Endothelial cell of umbilical vein (primary cell): ENCODE data around the gene HRH3. TPM values are rescaled to one million over a fixed set of nuclear protein-coding genes. Genes with fewer than 3 reads are reported as not detected.

Source experiments
- BruUV-seq: library from RNA; stranded (reverse); fragments of 400-500 nt; replicated peaks from 2 replicates; lab custom pipeline; 2021; lab: Mats Ljungman, UMichigan
- CTCF ChIA-PET: fragments of 300-600, 350-600 bp; sonication (Branson Sonifier 250); formaldehyde crosslinking; loops from one replicate; lab custom pipeline; 2021; ENCODE audit warnings: antibody characterized with exemption, inconsistent platforms; lab: Charles Lee
- POLR2A ChIA-PET: fragments of 300-600, 350-600 bp; sonication (Branson Sonifier 250); formaldehyde crosslinking; loops from one replicate; lab custom pipeline; 2021; ENCODE audit warnings: antibody characterized with exemption, inconsistent platforms; lab: Charles Lee
- DNase-seq: peaks from one replicate; pipeline ENCODE4 v3.0.0-alpha.2; 2011; ENCODE audit warnings: low read depth, low spot score
- FAIRE-seq: peaks from 2 replicates; lab custom pipeline; 2011; peaks lifted over from hg19 to GRCh38; lab: Jason Lieb, UNC
- H2AFZ ChIP-seq: 2 replicates; pipeline ENCODE4 v1.6.0; 2012; ENCODE audit warnings: low read depth, low read length, control low read depth, inconsistent platforms
- H3K27ac ChIP-seq: 2 replicates; pipeline ENCODE4 v1.5.1; 2011; ENCODE audit warnings: low read depth, mild to moderate bottlenecking, control low read depth, low read length, moderate library complexity; ENCODE audit not compliant: insufficient read depth
- H3K27me3 ChIP-seq, 2 experiments: 2 replicates each; pipeline versions ENCODE4 v1.6.0 to v1.6.1; 2011; ENCODE audit warnings: low read length in 2 of 2, mixed read lengths in 1 of 2; ENCODE audit not compliant: control insufficient read depth in 2 of 2, insufficient read depth in 2 of 2
- H3K36me3 ChIP-seq, 2 experiments: 2 replicates in 1 of 2; 3 replicates in 1 of 2; pipeline ENCODE4 v1.5.1; 2011; ENCODE audit warnings: low read length in 2 of 2, mild to moderate bottlenecking in 1 of 2, moderate library complexity in 1 of 2; ENCODE audit not compliant: control insufficient read depth in 2 of 2, insufficient read depth in 2 of 2; ENCODE audit errors: extremely low read depth in 1 of 2
- H3K4me1 ChIP-seq: 3 replicates; pipeline ENCODE4 v1.5.1; 2011; ENCODE audit warnings: mild to moderate bottlenecking, low read length; ENCODE audit not compliant: control insufficient read depth, insufficient read depth; ENCODE audit errors: extremely low read depth
- H3K4me2 ChIP-seq: 2 replicates; pipeline ENCODE4 v1.6.1; 2011; ENCODE audit warnings: low read length, control low read depth, mixed read lengths; ENCODE audit not compliant: insufficient read depth
- H3K4me3 ChIP-seq, 3 experiments: fragments of 200-600 bp in 1 of 3; sonication (generic), shearing (Covaris generic) in 1 of 3; replicated peaks in 1 of 3; 2 replicates each; pipeline ENCODE4 v1.5.1; 2011 to 2016; ENCODE audit warnings: control low read depth in 3 of 3, low read length in 3 of 3, mild to moderate bottlenecking in 2 of 3, inconsistent platforms in 1 of 3, low read depth in 1 of 3, moderate library complexity in 1 of 3; ENCODE audit not compliant: insufficient read depth in 1 of 3
- H3K79me2 ChIP-seq: 2 replicates; pipeline ENCODE4 v1.6.0; 2012; ENCODE audit warnings: low read length, inconsistent platforms; ENCODE audit not compliant: control insufficient read depth, insufficient read depth
- H3K9ac ChIP-seq: replicated peaks from 2 replicates; pipeline ENCODE3; 2011; ENCODE audit warnings: low read length, control low read depth; ENCODE audit not compliant: insufficient read depth; ENCODE audit errors: extremely low read depth
- H3K9me1 ChIP-seq: replicated peaks from 3 replicates; pipeline ENCODE4 v1.6.0; 2011; ENCODE audit warnings: mild to moderate bottlenecking, low read length; ENCODE audit not compliant: control insufficient read depth, insufficient read depth; ENCODE audit errors: extremely low read depth
- H3K9me3 ChIP-seq: replicated peaks from 2 replicates; pipeline ENCODE4 v1.5.1; 2012; ENCODE audit warnings: low read length, inconsistent platforms; ENCODE audit not compliant: control insufficient read depth, insufficient read depth
- H4K20me1 ChIP-seq: replicated peaks from 2 replicates; pipeline ENCODE3; 2011; ENCODE audit warnings: mild to moderate bottlenecking, low read length; ENCODE audit not compliant: control insufficient read depth, insufficient read depth; ENCODE audit errors: extremely low read depth
- EZH2 ChIP-seq: IDR thresholded peaks from 2 replicates; pipeline ENCODE4 v1.6.1; 2012; ENCODE audit warnings: borderline replicate concordance, low read depth, mild to moderate bottlenecking, moderate library complexity, low read length, inconsistent platforms; ENCODE audit not compliant: severe bottlenecking
- FOS ChIP-seq: IDR thresholded peaks from 2 replicates; pipeline ENCODE4 v1.6.1; 2011; ENCODE audit warnings: mild to moderate bottlenecking, low read length, moderate library complexity, borderline replicate concordance; ENCODE audit not compliant: insufficient read depth
- GATA2 ChIP-seq: IDR thresholded peaks from 2 replicates; pipeline ENCODE4 v1.7.0; 2011; ENCODE audit warnings: low read depth, mild to moderate bottlenecking, moderate library complexity, mixed read lengths, low read length; ENCODE audit not compliant: insufficient read length, insufficient read depth
- JUN ChIP-seq: IDR thresholded peaks from 2 replicates; pipeline ENCODE4 v1.6.1; 2011; ENCODE audit warnings: borderline replicate concordance, low read depth; ENCODE audit not compliant: insufficient read length, insufficient read depth
- MYC ChIP-seq: IDR thresholded peaks from one replicate; pipeline ENCODE4 v1.6.1; 2011; ENCODE audit warnings: mild to moderate bottlenecking, low read depth, low read length
- POLR2A ChIP-seq: IDR thresholded peaks from 2 replicates; pipeline ENCODE4 v1.6.1; 2012; ENCODE audit warnings: low read depth, mild to moderate bottlenecking, control low read depth, low read length
- POLR2AphosphoS5 ChIP-seq: IDR thresholded peaks from 2 replicates; pipeline ENCODE4 v1.6.1; 2012; ENCODE audit warnings: low read depth, mild to moderate bottlenecking, control low read depth, low read length, moderate library complexity; ENCODE audit not compliant: insufficient read depth
- dilution Hi-C: fragments of 300-500 bp; cut with MboI; formaldehyde crosslinking; loops from one replicate; pipeline ENCODE4 v1.15.0; 2019; ENCODE audit warnings: low sequenced_read_pairs; ENCODE audit not compliant: extremely low pct_ligation_motif_present
- intact Hi-C: fragments of 100-400 bp; cut with micrococcal nuclease; formaldehyde crosslinking; loops from one replicate; pipeline ENCODE4 v1.10.0; 2022
- polyA plus RNA-seq, 4 experiments: library from polyadenylated mRNA; depleted of rRNA in 3 of 4; stranded (reverse) in 3 of 4; unstranded in 1 of 4; fragments of >200 nt; gene quantifications; 2 replicates each; pipeline versions ENCODE4 v1.2.1 to v1.2.3, GENCODE V29; 2011 to 2012; ENCODE audit warnings: missing spikeins in 1 of 4
- total RNA-seq: library from RNA; stranded (reverse); gene quantifications from 2 replicates; pipeline ENCODE4 v1.2.3, GENCODE V29; 2021

Gene HRH3
- total and polyA plus RNA-seq, 2 donors (not counting 3 experiments of a cell fraction or from before 2014, with no cell fraction given) = not detected

DNA sequence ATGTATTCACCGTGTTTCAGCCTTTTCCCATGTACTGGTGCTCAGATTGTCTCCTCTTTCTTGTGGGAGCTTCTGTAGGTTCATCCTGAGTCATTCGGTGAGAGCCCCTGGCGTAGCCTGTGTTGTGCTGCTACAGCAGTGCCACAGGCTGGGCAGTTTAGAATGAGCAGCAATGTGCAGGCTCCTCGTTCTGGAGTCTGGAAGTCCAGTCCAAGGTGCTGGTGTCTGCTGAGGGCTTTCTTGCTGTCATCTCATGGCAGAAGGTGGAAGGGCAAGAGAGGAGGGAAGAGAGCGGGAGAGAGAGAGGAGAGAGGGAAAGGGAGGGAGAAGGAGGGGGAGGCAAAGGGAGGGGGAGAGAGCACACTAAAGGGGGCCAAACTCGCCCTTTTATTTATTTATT is 33.3 kb upstream of the HRH3 start:
- Histone ChIP-seq H3K27me3 (no peaks in the 10 kb centered on the region), H3K4me2 (no peak overlapping the region), H3K79me2 (peaks cover 2% of the 10 kb centered on the region), H4K20me1 (no peaks in the 10 kb centered on the region), H3K9me3 (no peaks in the 10 kb centered on the region), H3K27ac (no peak overlapping the region), H3K4me1 (no peaks in the 10 kb centered on the region), H3K9me1 (no peaks in the 10 kb centered on the region), H3K9ac (no peak overlapping the region), H2AFZ (no peak overlapping the region), H3K36me3 (peaks cover 0 to 8% of the 10 kb centered on the region in 2 experiments), H3K4me3 (no peak overlapping the region)
- TF ChIP-seq POLR2AphosphoS5 (no peak), JUN (no peak), FOS (no peak)
- DNase-seq (no peak), FAIRE-seq (no peak)
- BruUV-seq = no TSS peak
- ChIA-PET CTCF (no interaction called here), POLR2A (no interaction called here)
- intact Hi-C loops = no loop called here
- dilution Hi-C loops = no loop called here

DNA sequence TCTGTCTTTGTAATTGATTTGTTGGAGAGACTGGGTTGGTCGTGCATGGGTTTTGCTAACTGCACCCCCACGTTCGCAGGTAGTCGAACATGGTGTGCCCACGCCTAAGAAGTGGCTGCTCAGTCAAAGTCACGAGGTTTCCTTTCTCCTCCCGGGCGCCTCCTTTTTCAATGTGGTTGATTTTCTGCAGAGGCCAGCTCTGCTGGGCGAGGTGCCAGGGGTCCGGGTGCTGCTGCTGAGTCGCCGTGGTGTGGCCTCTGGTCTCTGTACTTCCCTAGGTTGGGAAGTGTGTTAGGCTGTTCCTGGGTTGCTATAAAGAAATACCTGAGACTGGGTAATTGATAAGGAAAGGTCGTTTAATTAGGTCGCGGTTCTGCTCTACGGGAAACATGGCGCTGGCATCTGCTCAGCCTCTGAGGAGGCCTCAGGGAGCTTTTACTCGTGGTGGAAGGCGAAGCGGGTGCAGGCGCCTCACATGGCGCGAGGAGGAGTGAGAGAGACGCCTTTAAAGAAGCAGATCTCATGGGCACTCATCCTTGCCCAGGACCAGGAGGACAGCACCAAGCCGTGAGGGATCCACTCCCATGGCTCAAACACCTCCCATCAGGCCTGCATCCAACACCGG is 32.4 kb upstream of the HRH3 start:
- no TSS peak for BruUV-seq
- FAIRE-seq (no peak), DNase-seq (no peak)
- TF ChIP-seq POLR2A (no peak), MYC (no peak), FOS (no peak), GATA2 (no peak), EZH2 (no peak), JUN (no peak), POLR2AphosphoS5 (no peak)
- dilution Hi-C loops (no loop called here), intact Hi-C loops (no loop called here)
- Histone ChIP-seq H3K9me3 (no peaks in the 10 kb centered on the region), H3K36me3 (peaks cover 0 to 8% of the 10 kb centered on the region in 2 experiments), H3K27ac (no peak overlapping the region), H4K20me1 (no peaks in the 10 kb centered on the region), H3K27me3 (no peaks in the 10 kb centered on the region), H2AFZ (no peak overlapping the region), H3K4me2 (no peak overlapping the region), H3K79me2 (peaks cover 2% of the 10 kb centered on the region), H3K4me3 (no peak overlapping the region), H3K4me1 (no peaks in the 10 kb centered on the region), H3K9me1 (no peaks in the 10 kb centered on the region), H3K9ac (no peak overlapping the region)
- POLR2A ChIA-PET = no interaction called here
- CTCF ChIA-PET = no interaction called here
